ENCODE measurements around the gene HCN1.

The HCN1 gene

GRCh38 chr5:45533663-45534062, 162.5 kb downstream of the HCN1 start:
- no peak for TF ChIP-seq CTCF (conservative IDR thresholded peaks at IDR 0.05; ENCODE audit: control insufficient read depth, insufficient read depth, low read depth, low read length)
- no peak for DNase-seq (ENCODE audit: low read depth)

GRCh38 chr5:45532826-45533624, 163.2 kb downstream of the HCN1 start:
- DNase-seq (ENCODE audit: low read depth) = no peak
- no peak overlapping the region for H3K4me3 ChIP-seq (ENCODE audit: control insufficient read depth, low read depth, low read length)
- TF ChIP-seq CTCF (conservative IDR thresholded peaks at IDR 0.05; ENCODE audit: control insufficient read depth, insufficient read depth, low read depth, low read length) = no peak

More at GRCh38 chr5:45533663-45534062, 162.5 kb downstream of the HCN1 start:
- H3K4me3 ChIP-seq (ENCODE audit: control insufficient read depth, low read depth, low read length) = no peak overlapping the region

- no peak overlapping the region for H3K4me3 ChIP-seq (ENCODE audit: control insufficient read depth, low read depth, low read length)
- peak; percentile 11 for TF ChIP-seq CTCF (conservative IDR thresholded peaks at IDR 0.05; ENCODE audit: control insufficient read depth, insufficient read depth, low read depth, low read length)
- DNase-seq (ENCODE audit: low read depth) = peak; percentile 4
Observed at GRCh38 chr5:45521067-45521466, 175.1 kb downstream of the HCN1 start.

- H3K4me3 ChIP-seq (ENCODE audit: control insufficient read depth, low read depth, low read length) = no peak overlapping the region
- no peak for TF ChIP-seq CTCF (conservative IDR thresholded peaks at IDR 0.05; ENCODE audit: control insufficient read depth, insufficient read depth, low read depth, low read length)
- no peak for DNase-seq (ENCODE audit: low read depth)
Observed at GRCh38 chr5:45512521-45512920, 183.7 kb downstream of the HCN1 start.

GRCh38 chr5:45509371-45509770, 186.8 kb downstream of the HCN1 start:
- no peak for TF ChIP-seq CTCF (conservative IDR thresholded peaks at IDR 0.05; ENCODE audit: control insufficient read depth, insufficient read depth, low read depth, low read length)
- no peak overlapping the region for H3K4me3 ChIP-seq (ENCODE audit: control insufficient read depth, low read depth, low read length)
- no peak for DNase-seq (ENCODE audit: low read depth)

GRCh38 chr5:45508135-45508534, 188.0 kb downstream of the HCN1 start:
- TF ChIP-seq CTCF (conservative IDR thresholded peaks at IDR 0.05; ENCODE audit: control insufficient read depth, insufficient read depth, low read depth, low read length) = no peak
- DNase-seq (ENCODE audit: low read depth) = no peak
- no peak overlapping the region for H3K4me3 ChIP-seq (ENCODE audit: control insufficient read depth, low read depth, low read length)
